Neural cell (in vitro differentiated cells): Measurements from ENCODE around the gene LPGAT1. TPM values are rescaled to one million over a fixed set of nuclear protein-coding genes. Genes with fewer than 3 reads are reported as not detected.

Experiments used
- H2AFZ ChIP-seq: fragments of 200-600, 300-800 bp; sonication (generic), shearing (Covaris generic); 2 replicates; pipeline ENCODE4 v1.6.0; 2014; ENCODE audit warnings: low read depth, mild to moderate bottlenecking, antibody characterized with exemption, low read length, moderate library complexity
- H3F3A ChIP-seq: fragments of 200-600 bp; shearing (Covaris generic); 2 replicates; pipeline ENCODE4 v1.6.1; 2016; ENCODE audit warnings: mild to moderate bottlenecking, moderate library complexity, mixed read lengths, antibody characterized with exemption, low read length; ENCODE audit not compliant: insufficient read depth, poor library complexity, severe bottlenecking
- H3K27ac ChIP-seq: fragments of 200-600, 300-800 bp; sonication (generic), shearing (Covaris generic); 2 replicates; pipeline ENCODE4 v1.5.1; 2014; ENCODE audit warnings: mild to moderate bottlenecking, low read length, moderate library complexity
- H3K27me3 ChIP-seq: fragments of 300-800, 200-600 bp; sonication (generic), shearing (Covaris generic); 2 replicates; pipeline ENCODE4 v1.6.0; 2014; ENCODE audit warnings: mild to moderate bottlenecking, low read depth, low read length, moderate library complexity; ENCODE audit not compliant: insufficient read depth
- H3K36me3 ChIP-seq: fragments of 300-800, 200-600 bp; sonication (generic), shearing (Covaris generic); 2 replicates; pipeline ENCODE4 v1.5.1; 2014; ENCODE audit warnings: mild to moderate bottlenecking, antibody characterized with exemption, low read length, moderate library complexity; ENCODE audit not compliant: insufficient read depth
- H3K4me2 ChIP-seq: fragments of 300-800, 200-600 bp; sonication (generic), shearing (Covaris generic); 2 replicates; pipeline ENCODE4 v1.6.0; 2014; ENCODE audit warnings: mild to moderate bottlenecking, low read length
- H3K4me3 ChIP-seq: fragments of 300-800, 200-600 bp; sonication (generic), shearing (Covaris generic); 2 replicates; pipeline ENCODE4 v1.5.1; 2014; ENCODE audit warnings: mild to moderate bottlenecking, low read length, moderate library complexity
- H3K79me2 ChIP-seq: fragments of 200-600 bp; shearing (Covaris generic); replicated peaks from 2 replicates; pipeline ENCODE4 v1.6.0; 2014; ENCODE audit warnings: mild to moderate bottlenecking, low read length, moderate library complexity; ENCODE audit not compliant: insufficient read depth
- H3K9ac ChIP-seq: fragments of 300-800, 200-600 bp; sonication (generic), shearing (Covaris generic); 2 replicates; pipeline ENCODE4 v1.6.1; 2016; ENCODE audit warnings: mild to moderate bottlenecking, low read length, mixed read lengths
- H3K9me2 ChIP-seq: fragments of 200-600 bp; shearing (Covaris generic); 2 replicates; pipeline ENCODE4 v1.6.1; 2016; ENCODE audit warnings: mild to moderate bottlenecking, low read length, mixed read lengths; ENCODE audit not compliant: insufficient read depth
- H3K9me3 ChIP-seq: fragments of 200-600, 300-800 bp; sonication (generic), shearing (Covaris generic); 2 replicates; pipeline ENCODE4 v1.6.1; 2016; ENCODE audit warnings: mild to moderate bottlenecking, mixed run types, low read length, moderate library complexity, mixed read lengths
- H4K20me1 ChIP-seq: fragments of 200-600 bp; shearing (Covaris generic); 2 replicates; pipeline ENCODE4 v1.6.1; 2016; ENCODE audit warnings: mild to moderate bottlenecking, mixed run types; ENCODE audit not compliant: insufficient read depth
- EP300 ChIP-seq: fragments of 450-650 bp; conservative IDR thresholded peaks from 2 replicates; pipeline ENCODE4 v1.6.1; 2014; ENCODE audit warnings: antibody characterized with exemption, mild to moderate bottlenecking, moderate library complexity; ENCODE audit not compliant: poor library complexity, severe bottlenecking
- EZH2 ChIP-seq: fragments of 200-600, 300-800 bp; shearing (Covaris generic), sonication (generic); IDR thresholded peaks from 2 replicates; pipeline ENCODE4 v1.6.1; 2014; ENCODE audit warnings: antibody characterized with exemption, low read length, borderline replicate concordance, mild to moderate bottlenecking; ENCODE audit not compliant: insufficient read depth, poor library complexity, severe bottlenecking
- MXI1 ChIP-seq: fragments of 450-650 bp; conservative IDR thresholded peaks from 2 replicates; pipeline ENCODE4 v1.6.1; 2014; ENCODE audit warnings: antibody characterized with exemption, mild to moderate bottlenecking; ENCODE audit not compliant: poor library complexity, severe bottlenecking
- POLR2AphosphoS5 ChIP-seq: IDR thresholded peaks from 2 replicates; pipeline ENCODE4 v1.6.1; 2012
- RAD21 ChIP-seq: fragments of 450-650 bp; conservative IDR thresholded peaks from 2 replicates; pipeline ENCODE4 v1.6.1; 2014; ENCODE audit warnings: antibody characterized with exemption, mild to moderate bottlenecking, moderate library complexity
- SMC3 ChIP-seq: fragments of 450-650 bp; conservative IDR thresholded peaks from 2 replicates; pipeline ENCODE4 v1.6.1; 2014; ENCODE audit warnings: antibody characterized with exemption, mild to moderate bottlenecking, moderate library complexity; ENCODE audit not compliant: poor library complexity
- TAF1 ChIP-seq: IDR thresholded peaks from 2 replicates; pipeline ENCODE4 v1.6.1; 2012; ENCODE audit warnings: low read depth
- polyA plus RNA-seq: library from polyadenylated mRNA; depleted of rRNA; stranded (reverse); fragments of >200 nt; gene quantifications from 2 replicates; pipeline ENCODE4 v1.2.3, GENCODE V29; 2014
- TF ChIP-seq, protein P1 (sequence below): IDR thresholded peaks from 2 replicates; pipeline ENCODE4 v1.6.1; 2012; ENCODE audit warnings: borderline replicate concordance
- TF ChIP-seq, protein P2 (sequence below): fragments of 450-650 bp; IDR thresholded peaks from 2 replicates; pipeline ENCODE4 v1.5.1; 2014; ENCODE audit warnings: antibody characterized with exemption, mild to moderate bottlenecking, moderate library complexity; ENCODE audit not compliant: poor library complexity, severe bottlenecking

LPGAT1 gene
- polyA plus RNA-seq, 1 donor from 2014 or later: 53.1 TPM

DNA sequence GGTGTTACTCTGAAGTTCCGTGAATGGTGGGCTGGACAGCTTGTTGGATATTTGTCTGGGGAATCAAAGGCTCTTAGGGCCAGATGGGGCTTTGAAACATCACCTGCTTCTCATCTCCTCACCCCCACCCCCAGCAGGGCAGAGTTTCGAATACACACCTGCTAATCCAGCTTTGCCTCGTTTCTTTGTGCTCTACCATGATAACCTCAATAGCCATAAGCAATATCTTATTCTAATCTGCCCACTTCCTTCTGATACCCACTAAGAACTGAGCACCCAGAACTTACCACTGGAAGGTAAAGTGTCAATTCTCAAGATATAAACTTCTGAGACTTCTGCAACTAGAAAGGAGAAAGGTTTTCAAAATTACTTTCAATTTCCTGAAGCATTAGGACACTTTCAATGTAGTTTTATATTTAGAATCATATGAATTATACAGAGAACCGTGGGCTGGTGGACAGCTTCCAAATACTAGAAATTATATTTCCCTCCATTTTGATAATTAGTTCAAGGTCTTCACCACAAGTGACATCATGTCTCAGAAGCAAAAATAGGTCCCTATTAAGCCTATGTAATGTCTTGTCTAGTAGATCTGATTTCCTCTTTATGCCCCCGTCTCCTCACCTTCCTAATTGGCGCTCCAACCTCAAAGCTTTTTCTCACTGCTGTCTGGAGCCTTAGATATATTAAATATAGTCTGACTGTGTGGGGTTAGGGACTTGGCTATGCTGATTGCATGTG is 90.7 kb downstream of the LPGAT1 start:
- no peak overlapping the region for H3K4me3 ChIP-seq
- no peak overlapping the region for H3K4me2 ChIP-seq
- H2AFZ ChIP-seq: no peak overlapping the region
- TF ChIP-seq EP300 (no peak), POLR2AphosphoS5 (no peak), TAF1 (no peak)
- H3K79me2 ChIP-seq: no peaks in the 10 kb centered on the region
- H3K27me3 ChIP-seq: no peaks in the 10 kb centered on the region
- no peaks in the 10 kb centered on the region for H3K9me2 ChIP-seq
- no peaks in the 10 kb centered on the region for H3K9me3 ChIP-seq
- no peaks in the 10 kb centered on the region for H4K20me1 ChIP-seq
- no peaks in the 10 kb centered on the region for H3K36me3 ChIP-seq
- H3K9ac ChIP-seq: no peak overlapping the region
- no peak overlapping the region for H3K27ac ChIP-seq
- H3F3A ChIP-seq: no peaks in the 10 kb centered on the region

DNA sequence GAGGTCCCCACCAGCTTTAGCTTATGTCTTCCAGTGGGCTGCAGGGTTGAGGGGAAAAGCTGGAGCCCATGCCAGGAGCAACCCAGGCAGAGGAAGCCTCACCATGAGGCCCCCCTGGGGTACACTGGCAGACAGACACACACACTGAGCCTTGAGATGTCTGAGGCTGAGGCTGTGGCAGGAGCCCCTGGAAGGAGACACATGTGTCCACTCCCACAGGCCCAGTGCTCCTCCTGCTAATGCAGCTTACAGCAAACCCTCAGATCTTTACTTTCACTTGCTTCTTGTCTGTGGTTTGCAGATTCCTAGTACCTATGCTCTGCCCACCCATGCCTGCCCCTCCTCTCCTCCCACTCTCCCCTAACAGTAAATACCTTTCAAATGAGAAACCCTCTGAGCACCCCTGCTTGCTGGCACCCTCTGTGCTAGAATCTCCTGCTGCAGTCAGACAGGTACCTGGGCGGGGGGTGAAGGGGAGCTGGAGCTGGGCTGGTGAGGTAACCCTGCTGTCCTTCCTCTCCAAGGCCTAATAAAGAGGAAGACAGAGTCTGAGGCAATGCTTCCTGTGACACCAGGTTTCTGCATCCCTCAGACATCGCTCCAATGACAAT is 91.8 kb downstream of the LPGAT1 start:
- TF ChIP-seq, protein P1, sequence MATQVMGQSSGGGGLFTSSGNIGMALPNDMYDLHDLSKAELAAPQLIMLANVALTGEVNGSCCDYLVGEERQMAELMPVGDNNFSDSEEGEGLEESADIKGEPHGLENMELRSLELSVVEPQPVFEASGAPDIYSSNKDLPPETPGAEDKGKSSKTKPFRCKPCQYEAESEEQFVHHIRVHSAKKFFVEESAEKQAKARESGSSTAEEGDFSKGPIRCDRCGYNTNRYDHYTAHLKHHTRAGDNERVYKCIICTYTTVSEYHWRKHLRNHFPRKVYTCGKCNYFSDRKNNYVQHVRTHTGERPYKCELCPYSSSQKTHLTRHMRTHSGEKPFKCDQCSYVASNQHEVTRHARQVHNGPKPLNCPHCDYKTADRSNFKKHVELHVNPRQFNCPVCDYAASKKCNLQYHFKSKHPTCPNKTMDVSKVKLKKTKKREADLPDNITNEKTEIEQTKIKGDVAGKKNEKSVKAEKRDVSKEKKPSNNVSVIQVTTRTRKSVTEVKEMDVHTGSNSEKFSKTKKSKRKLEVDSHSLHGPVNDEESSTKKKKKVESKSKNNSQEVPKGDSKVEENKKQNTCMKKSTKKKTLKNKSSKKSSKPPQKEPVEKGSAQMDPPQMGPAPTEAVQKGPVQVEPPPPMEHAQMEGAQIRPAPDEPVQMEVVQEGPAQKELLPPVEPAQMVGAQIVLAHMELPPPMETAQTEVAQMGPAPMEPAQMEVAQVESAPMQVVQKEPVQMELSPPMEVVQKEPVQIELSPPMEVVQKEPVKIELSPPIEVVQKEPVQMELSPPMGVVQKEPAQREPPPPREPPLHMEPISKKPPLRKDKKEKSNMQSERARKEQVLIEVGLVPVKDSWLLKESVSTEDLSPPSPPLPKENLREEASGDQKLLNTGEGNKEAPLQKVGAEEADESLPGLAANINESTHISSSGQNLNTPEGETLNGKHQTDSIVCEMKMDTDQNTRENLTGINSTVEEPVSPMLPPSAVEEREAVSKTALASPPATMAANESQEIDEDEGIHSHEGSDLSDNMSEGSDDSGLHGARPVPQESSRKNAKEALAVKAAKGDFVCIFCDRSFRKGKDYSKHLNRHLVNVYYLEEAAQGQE: no peak
- no peak for TF ChIP-seq EP300
- no peak for TF ChIP-seq EZH2
- no peak for TF ChIP-seq POLR2AphosphoS5
- TF ChIP-seq, protein P2, sequence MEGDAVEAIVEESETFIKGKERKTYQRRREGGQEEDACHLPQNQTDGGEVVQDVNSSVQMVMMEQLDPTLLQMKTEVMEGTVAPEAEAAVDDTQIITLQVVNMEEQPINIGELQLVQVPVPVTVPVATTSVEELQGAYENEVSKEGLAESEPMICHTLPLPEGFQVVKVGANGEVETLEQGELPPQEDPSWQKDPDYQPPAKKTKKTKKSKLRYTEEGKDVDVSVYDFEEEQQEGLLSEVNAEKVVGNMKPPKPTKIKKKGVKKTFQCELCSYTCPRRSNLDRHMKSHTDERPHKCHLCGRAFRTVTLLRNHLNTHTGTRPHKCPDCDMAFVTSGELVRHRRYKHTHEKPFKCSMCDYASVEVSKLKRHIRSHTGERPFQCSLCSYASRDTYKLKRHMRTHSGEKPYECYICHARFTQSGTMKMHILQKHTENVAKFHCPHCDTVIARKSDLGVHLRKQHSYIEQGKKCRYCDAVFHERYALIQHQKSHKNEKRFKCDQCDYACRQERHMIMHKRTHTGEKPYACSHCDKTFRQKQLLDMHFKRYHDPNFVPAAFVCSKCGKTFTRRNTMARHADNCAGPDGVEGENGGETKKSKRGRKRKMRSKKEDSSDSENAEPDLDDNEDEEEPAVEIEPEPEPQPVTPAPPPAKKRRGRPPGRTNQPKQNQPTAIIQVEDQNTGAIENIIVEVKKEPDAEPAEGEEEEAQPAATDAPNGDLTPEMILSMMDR: no peak
- no peak for TF ChIP-seq RAD21
- no peak for TF ChIP-seq MXI1
- TF ChIP-seq SMC3: no peak
- TF ChIP-seq TAF1: no peak
- H3K9ac ChIP-seq: no peak overlapping the region
- no peak overlapping the region for H3K4me2 ChIP-seq

More for the DNA sequence above, 91.8 kb downstream of the LPGAT1 start:
- Histone ChIP-seq H2AFZ (no peak overlapping the region), H3K9me3 (no peaks in the 10 kb centered on the region), H3K27ac (no peak overlapping the region), H4K20me1 (no peaks in the 10 kb centered on the region), H3K4me3 (no peak overlapping the region), H3K79me2 (no peaks in the 10 kb centered on the region), H3F3A (no peaks in the 10 kb centered on the region), H3K9me2 (no peaks in the 10 kb centered on the region), H3K36me3 (no peaks in the 10 kb centered on the region), H3K27me3 (no peaks in the 10 kb centered on the region)
